ENCODE data around the gene SYT11. TPM values are rescaled to one million over a fixed set of nuclear protein-coding genes. Genes with fewer than 3 reads are reported as not detected.
"Not testable (repeated sequence)": the region's sequence is repeated elsewhere in the genome, so short reads cannot be mapped to it uniquely, and the experiment has no call there.

The SYT11 gene
- total RNA-seq, 1 experiment from 2014 or later: 1.0 TPM

- no peaks in the 10 kb centered on the region for H3K27me3 Mint-ChIP-seq (ENCODE audit: unreplicated experiment)
- DNase-seq: no peak
- no peak overlapping the region for H3K4me3 Mint-ChIP-seq (ENCODE audit: low read depth, unreplicated experiment)
- no TSS peak for BruUV-seq (replicated peaks)
- intact Hi-C loops (cut with micrococcal nuclease; ENCODE audit: unreplicated experiment): no loop called here
- H3K4me1 Mint-ChIP-seq (ENCODE audit: low read depth, unreplicated experiment): no peaks in the 10 kb centered on the region
- TF ChIP-seq CTCF (IDR thresholded peaks at IDR 0.05; ENCODE audit: unreplicated experiment): no peak
- peaks cover 84% of the 10 kb centered on the region for H3K36me3 Mint-ChIP-seq (ENCODE audit: insufficient read depth, unreplicated experiment)
- CTCF ChIA-PET: interaction anchor here (0.6 kb wide), 1 partner anchor 639 kb away, joined by 4 read pairs; no protein-coding TSS in a partner anchor
- no peaks in the 10 kb centered on the region for H3K9me3 Mint-ChIP-seq (ENCODE audit: low read depth, unreplicated experiment)
- no peak overlapping the region for H3K27ac Mint-ChIP-seq (ENCODE audit: unreplicated experiment)
Measured at GRCh38 chr1:155919801-155920200, 60.4 kb downstream of the SYT11 start.

- BruUV-seq (replicated peaks): no TSS peak
- no peaks in the 10 kb centered on the region for H3K9me3 Mint-ChIP-seq (ENCODE audit: low read depth, unreplicated experiment)
- H3K36me3 Mint-ChIP-seq (ENCODE audit: insufficient read depth, unreplicated experiment): peaks cover 76% of the 10 kb centered on the region
- no peak overlapping the region for H3K27ac Mint-ChIP-seq (ENCODE audit: unreplicated experiment)
- no peak for TF ChIP-seq CTCF (IDR thresholded peaks at IDR 0.05; ENCODE audit: unreplicated experiment)
- DNase-seq: no peak
- H3K27me3 Mint-ChIP-seq (ENCODE audit: unreplicated experiment): no peaks in the 10 kb centered on the region
- intact Hi-C loops (cut with micrococcal nuclease; ENCODE audit: unreplicated experiment): no loop called here
- H3K4me3 Mint-ChIP-seq (ENCODE audit: low read depth, unreplicated experiment): no peak overlapping the region
- no peaks in the 10 kb centered on the region for H3K4me1 Mint-ChIP-seq (ENCODE audit: low read depth, unreplicated experiment)
- CTCF ChIA-PET: no interaction called here
Measured at GRCh38 chr1:155920717-155921116, 61.4 kb downstream of the SYT11 start.

GRCh38 chr1:155925506-155925905 is 66.1 kb downstream of the SYT11 start:
- DNase-seq: no peak
- Mint-ChIP-seq H3K4me3 (ENCODE audit: low read depth, unreplicated experiment) (no peak overlapping the region), H3K9me3 (ENCODE audit: low read depth, unreplicated experiment) (no peaks in the 10 kb centered on the region), H3K27ac (ENCODE audit: unreplicated experiment) (no peak overlapping the region), H3K36me3 (ENCODE audit: insufficient read depth, unreplicated experiment) (peaks cover 30% of the 10 kb centered on the region), H3K27me3 (ENCODE audit: unreplicated experiment) (no peaks in the 10 kb centered on the region), H3K4me1 (ENCODE audit: low read depth, unreplicated experiment) (peaks cover 16% of the 10 kb centered on the region)
- no TSS peak for BruUV-seq (replicated peaks)
- no peak for TF ChIP-seq CTCF (IDR thresholded peaks at IDR 0.05; ENCODE audit: unreplicated experiment)
- intact Hi-C loops (cut with micrococcal nuclease; ENCODE audit: unreplicated experiment): no loop called here
- CTCF ChIA-PET: no interaction called here

DNA sequence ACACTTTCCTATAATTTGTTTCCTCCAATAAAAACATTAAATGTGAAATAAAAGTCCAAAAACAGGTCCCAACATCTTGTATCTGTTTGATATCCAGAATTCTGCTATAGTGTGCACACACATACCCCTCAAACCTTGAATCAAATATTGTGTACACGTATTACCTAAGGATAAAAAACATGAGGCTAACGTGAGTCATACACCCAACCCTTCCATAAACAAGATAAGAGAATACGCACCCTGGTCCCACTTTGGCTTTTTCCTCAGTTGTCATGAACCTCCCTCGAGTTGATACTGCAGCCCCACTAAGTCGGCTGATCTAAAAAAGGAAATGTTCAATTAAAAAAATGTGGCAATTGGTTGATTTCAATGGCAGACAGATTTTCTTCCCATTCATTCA is 69.7 kb downstream of the SYT11 start:
- peak overlapping the region; percentile 14 for H3K4me3 Mint-ChIP-seq (ENCODE audit: low read depth, unreplicated experiment)
- BruUV-seq (replicated peaks): no TSS peak
- peaks cover 25% of the 10 kb centered on the region for H3K4me1 Mint-ChIP-seq (ENCODE audit: low read depth, unreplicated experiment)
- no peak for TF ChIP-seq CTCF (IDR thresholded peaks at IDR 0.05; ENCODE audit: unreplicated experiment)
- no peak for DNase-seq
- CTCF ChIA-PET: interaction anchor here (0.7 kb wide), 1 partner anchor 17 kb away, joined by 4 read pairs; no protein-coding TSS in a partner anchor
- peak overlapping the region; percentile 55 for H3K27ac Mint-ChIP-seq (ENCODE audit: unreplicated experiment)
- no peaks in the 10 kb centered on the region for H3K36me3 Mint-ChIP-seq (ENCODE audit: insufficient read depth, unreplicated experiment)
- H3K9me3 Mint-ChIP-seq (ENCODE audit: low read depth, unreplicated experiment): no peaks in the 10 kb centered on the region
- intact Hi-C loops (cut with micrococcal nuclease; ENCODE audit: unreplicated experiment): no loop called here
- H3K27me3 Mint-ChIP-seq (ENCODE audit: unreplicated experiment): no peaks in the 10 kb centered on the region

DNA sequence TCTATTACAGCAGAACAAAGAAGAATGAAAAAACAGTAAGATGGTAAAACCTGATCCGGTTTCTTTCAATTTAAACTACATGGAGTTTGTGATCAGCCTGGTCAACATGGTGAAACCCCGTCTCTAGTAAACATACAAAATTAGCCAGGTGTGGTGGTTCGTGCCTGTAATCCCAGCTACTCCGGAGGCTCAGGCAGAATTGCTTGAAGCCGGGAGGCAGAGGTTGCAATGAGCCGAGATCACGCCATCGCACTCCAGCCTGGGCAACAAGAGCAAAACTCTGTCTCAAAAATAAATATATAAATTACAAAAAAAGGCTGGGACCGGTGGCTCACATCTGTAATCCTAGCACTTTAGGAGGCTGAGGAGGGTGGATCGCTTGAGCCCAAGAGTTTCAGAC is 71.4 kb downstream of the SYT11 start:
- intact Hi-C loops (cut with micrococcal nuclease; ENCODE audit: unreplicated experiment); BruUV-seq (replicated peaks); H3K9me3 Mint-ChIP-seq (ENCODE audit: low read depth, unreplicated experiment); DNase-seq; H3K36me3 Mint-ChIP-seq (ENCODE audit: insufficient read depth, unreplicated experiment); H3K27me3 Mint-ChIP-seq (ENCODE audit: unreplicated experiment); H3K4me3 Mint-ChIP-seq (ENCODE audit: low read depth, unreplicated experiment): not testable (repeated sequence)
- Mint-ChIP-seq H3K4me1 (ENCODE audit: low read depth, unreplicated experiment) (peaks cover 25% of the 10 kb centered on the region), H3K27ac (ENCODE audit: unreplicated experiment) (peak overlapping the region; percentile 13)
- CTCF ChIA-PET: interaction anchor here (0.8 to 1.6 kb wide), 2 partner anchors 10 to 73 kb away, joined by 4 to 5 read pairs; no protein-coding TSS in a partner anchor

Measured in Calu3 (cell line).